CD4-positive, alpha-beta memory T cell (primary cell): ENCODE data around the gene TM4SF1. TPM values are rescaled to one million over a fixed set of nuclear protein-coding genes. Genes with fewer than 3 reads are reported as not detected.

ENCODE experiments used
- CTCF ChIA-PET: fragments of 350-600 bp; sonication (Branson Sonifier 250); formaldehyde crosslinking; loops from one replicate; lab custom pipeline; 2021; ENCODE audit warnings: inconsistent platforms; ENCODE audit not compliant: partially characterized antibody; lab: Charles Lee
- POLR2A ChIA-PET: fragments of 350-600 bp; sonication (Branson Sonifier 250); formaldehyde crosslinking; loops from one replicate; lab custom pipeline; 2021; ENCODE audit not compliant: partially characterized antibody; lab: Charles Lee
- DNase-seq, 5 donors: peaks; one replicate each; pipeline versions ENCODE4 v3.0.0 to v3.0.0-alpha.2; 2020 to 2022; ENCODE audit warnings: mixed read lengths in 1 of 5
- H3K27ac ChIP-seq: one replicate; pipeline ENCODE4 v1.7.0; 2013; ENCODE audit warnings: low read depth, low read length
- H3K27me3 ChIP-seq: 2 replicates; pipeline ENCODE4 v1.7.0; 2013; ENCODE audit warnings: mild to moderate bottlenecking, low read length, moderate library complexity; ENCODE audit not compliant: insufficient read depth
- H3K36me3 ChIP-seq: 2 replicates; pipeline ENCODE4 v1.7.0; 2013; ENCODE audit warnings: mild to moderate bottlenecking, low read length, moderate library complexity; ENCODE audit not compliant: insufficient read depth
- H3K4me1 ChIP-seq: 2 replicates; pipeline ENCODE4 v1.7.0; 2013; ENCODE audit warnings: mild to moderate bottlenecking, low read length, moderate library complexity; ENCODE audit not compliant: insufficient read depth
- H3K4me3 ChIP-seq, 2 donors: one replicate each; pipeline ENCODE4 v1.7.0; 2013; ENCODE audit warnings: low read length in 2 of 2, mild to moderate bottlenecking in 1 of 2
- H3K9me3 ChIP-seq, 2 donors: one replicate each; pipeline ENCODE4 v1.7.0; 2013; ENCODE audit warnings: low read length in 2 of 2, control low read depth in 1 of 2; ENCODE audit not compliant: control insufficient read depth in 1 of 2
- H3K27ac Mint-ChIP-seq, 7 donors: one replicate each; pipeline ENCODE4 v1.8.0; 2020 to 2021; ENCODE audit warnings: mixed read lengths in 7 of 7, mild to moderate bottlenecking in 6 of 7, inconsistent platforms in 3 of 7, moderate library complexity in 3 of 7
- H3K27me3 Mint-ChIP-seq, 2 donors: one replicate each; pipeline ENCODE4 v1.8.0; 2020 to 2021; ENCODE audit warnings: mixed read lengths in 2 of 2
- H3K36me3 Mint-ChIP-seq, 2 donors: one replicate each; pipeline ENCODE4 v1.8.0; 2020 to 2021; ENCODE audit warnings: mixed read lengths in 2 of 2, inconsistent platforms in 1 of 2, mild to moderate bottlenecking in 1 of 2
- H3K4me1 Mint-ChIP-seq, 4 donors: one replicate each; pipeline ENCODE4 v1.8.0; 2020 to 2021; ENCODE audit warnings: mixed read lengths in 4 of 4, mild to moderate bottlenecking in 1 of 4
- H3K4me3 Mint-ChIP-seq, 8 donors: one replicate each; pipeline ENCODE4 v1.8.0; 2020 to 2021; ENCODE audit warnings: mixed read lengths in 8 of 8, mild to moderate bottlenecking in 7 of 8, moderate library complexity in 6 of 8, inconsistent platforms in 3 of 8
- H3K9me3 Mint-ChIP-seq, 8 donors: one replicate each; pipeline ENCODE4 v1.8.0; 2020 to 2021; ENCODE audit warnings: mixed read lengths in 8 of 8, mild to moderate bottlenecking in 5 of 8, inconsistent platforms in 3 of 8, moderate library complexity in 1 of 8
- intact Hi-C: fragments of 100-400 bp; cut with micrococcal nuclease; formaldehyde crosslinking; loops from one replicate; pipeline ENCODE4 v1.15.1; 2023
- polyA plus RNA-seq, 2 donors: library from polyadenylated mRNA; unstranded; fragments of 300-500 nt; fragmentation: Illumina TruSeq; gene quantifications; one replicate each; pipeline ENCODE4 v1.2.3, GENCODE V29; 2021
- total RNA-seq, 2 experiments: library from RNA; stranded (reverse); gene quantifications; one replicate each; pipeline ENCODE4 v1.2.3, GENCODE V29; 2021

The TM4SF1 gene
- total and polyA plus RNA-seq, 4 experiments from 2014 or later, result not detected

- Histone ChIP-seq H3K4me1 (no peaks in the 10 kb centered on the region), H3K4me3 (no peak overlapping the region), H3K9me3 (no peaks in the 10 kb centered on the region), H3K27me3 (no peaks in the 10 kb centered on the region), H3K36me3 (no peaks in the 10 kb centered on the region), H3K27ac (no peak overlapping the region)
- H3K9me3 Mint-ChIP-seq, result peaks cover 0 to 1% (median 0%) of the 10 kb centered on the region in 8 donors
- no peaks in the 10 kb centered on the region for H3K36me3 Mint-ChIP-seq
- peaks cover 9% of the 10 kb centered on the region in 2 donors for H3K27me3 Mint-ChIP-seq
- no peak for DNase-seq
- ChIA-PET POLR2A (no interaction called here), CTCF (interaction anchor here (0.6 to 1.6 kb wide), 5 partner anchors 8 to 499 kb away, joined by 3 to 4 read pairs (median 3); no protein-coding TSS in a partner anchor)
- H3K27ac Mint-ChIP-seq, result no peak overlapping the region
- intact Hi-C loops, result no loop called here
- H3K4me3 Mint-ChIP-seq, result no peak overlapping the region
- no peaks in the 10 kb centered on the region for H3K4me1 Mint-ChIP-seq
Observed at GRCh38 chr3:149356630-149357029, 20.8 kb downstream of the TM4SF1 start.

DNA sequence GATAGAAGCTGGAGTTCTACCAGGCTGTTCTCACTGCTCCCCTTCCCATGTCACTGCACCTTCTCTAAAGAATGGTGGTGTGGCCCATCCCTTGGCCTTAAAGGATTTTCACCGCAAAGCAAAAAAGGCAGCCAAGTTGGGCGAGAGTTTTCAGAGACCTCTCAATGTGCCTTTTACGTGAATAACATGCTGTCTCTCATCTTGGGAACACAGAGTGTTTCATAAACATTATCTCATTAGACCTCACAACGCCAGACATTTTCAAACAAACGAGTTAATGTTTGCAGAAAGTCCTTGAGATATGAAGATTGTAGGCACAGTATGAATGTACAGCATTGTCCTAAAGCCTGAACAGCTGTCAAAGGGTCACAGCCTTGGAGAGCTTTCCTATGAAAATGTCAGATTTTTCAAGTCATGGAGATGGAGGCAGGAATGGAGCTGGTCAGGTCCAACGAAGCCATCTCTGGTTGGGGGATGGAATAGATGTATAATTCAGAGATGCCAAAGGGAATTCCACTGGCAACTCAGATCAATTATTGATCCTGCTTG is 21.3 kb downstream of the TM4SF1 start:
- Mint-ChIP-seq H3K4me3 (no peak overlapping the region), H3K36me3 (no peaks in the 10 kb centered on the region), H3K27me3 (peaks cover 4 to 11% of the 10 kb centered on the region in 2 donors), H3K9me3 (peaks cover 0 to 1% (median 0%) of the 10 kb centered on the region in 8 donors), H3K4me1 (no peaks in the 10 kb centered on the region), H3K27ac (no peak overlapping the region)
- POLR2A ChIA-PET, result no interaction called here
- no peaks in the 10 kb centered on the region for H3K27me3 ChIP-seq
- no peak overlapping the region for H3K4me3 ChIP-seq
- H3K4me1 ChIP-seq, result no peaks in the 10 kb centered on the region
- intact Hi-C loops, result no loop called here
- H3K36me3 ChIP-seq, result no peaks in the 10 kb centered on the region
- CTCF ChIA-PET, result interaction anchor here (0.6 to 1.6 kb wide), 4 partner anchors 8 to 498 kb away, joined by 3 to 4 read pairs (median 3); no protein-coding TSS in a partner anchor
- no peak for DNase-seq
- H3K9me3 ChIP-seq, result no peaks in the 10 kb centered on the region
- H3K27ac ChIP-seq, result no peak overlapping the region

GRCh38 chr3:149353581-149354184 is 23.8 kb downstream of the TM4SF1 start:
- Histone ChIP-seq H3K27me3 (no peaks in the 10 kb centered on the region), H3K9me3 (no peaks in the 10 kb centered on the region), H3K27ac (no peak overlapping the region), H3K4me3 (no peak overlapping the region), H3K36me3 (no peaks in the 10 kb centered on the region), H3K4me1 (no peaks in the 10 kb centered on the region)
- Mint-ChIP-seq H3K4me1 (no peaks in the 10 kb centered on the region), H3K9me3 (peaks cover 0 to 1% (median 0%) of the 10 kb centered on the region in 8 donors), H3K36me3 (no peaks in the 10 kb centered on the region), H3K27ac (no peak overlapping the region), H3K27me3 (peaks cover 11 to 13% of the 10 kb centered on the region in 2 donors), H3K4me3 (no peak overlapping the region)
- POLR2A ChIA-PET, result no interaction called here
- CTCF ChIA-PET, result interaction anchor here (1.2 to 2.7 kb wide), 4 partner anchors 10 to 173 kb away, joined by 3 to 7 read pairs (median 6); no protein-coding TSS in a partner anchor
- DNase-seq, result no peak
- intact Hi-C loops, result no loop called here

DNA sequence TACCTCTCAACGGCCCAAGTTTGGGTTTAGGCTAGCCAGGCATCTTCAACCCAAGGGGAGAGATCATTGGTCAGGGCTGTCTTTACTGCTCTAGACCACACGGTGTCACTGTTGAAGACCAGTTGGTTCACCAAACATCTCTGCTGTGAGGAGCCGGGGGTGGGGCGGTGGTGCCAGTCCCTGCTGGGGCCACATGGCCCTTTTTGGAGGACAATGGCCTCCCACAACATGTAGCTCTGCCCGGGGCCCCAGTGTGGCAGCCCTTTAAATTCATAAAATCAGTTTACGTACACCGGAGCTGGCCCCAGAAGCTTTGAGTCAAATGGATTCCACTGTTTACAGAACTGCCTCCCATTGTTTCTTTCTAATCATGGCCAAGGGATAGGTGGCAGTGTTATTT is 24.9 kb downstream of the TM4SF1 start:
- intact Hi-C loops, result no loop called here
- POLR2A ChIA-PET, result no interaction called here
- peak in 4 of 5 donors; percentile 2 to 7 (median 3) for DNase-seq

GRCh38 chr3:149343951-149344350 is 33.5 kb downstream of the TM4SF1 start:
- Histone ChIP-seq H3K9me3 (no peaks in the 10 kb centered on the region), H3K27me3 (no peaks in the 10 kb centered on the region), H3K27ac (no peak overlapping the region), H3K36me3 (no peaks in the 10 kb centered on the region), H3K4me3 (no peak overlapping the region), H3K4me1 (no peaks in the 10 kb centered on the region)
- no peak overlapping the region for H3K4me3 Mint-ChIP-seq
- ChIA-PET POLR2A (no interaction called here), CTCF (interaction anchor here (0.7 to 2.0 kb wide), 5 partner anchors 11 to 388 kb away, joined by 3 to 7 read pairs (median 5); no protein-coding TSS in a partner anchor)
- DNase-seq, result peak in 1 of 5 donors; percentile 6
- no peak overlapping the region for H3K27ac Mint-ChIP-seq
- intact Hi-C loops, result loop anchor here (5.0 kb wide), 1 partner anchor 222 kb away; no protein-coding TSS in a partner anchor
- H3K27me3 Mint-ChIP-seq, result peaks cover 13 to 19% of the 10 kb centered on the region in 2 donors
- peaks cover 0 to 1% (median 0%) of the 10 kb centered on the region in 8 donors for H3K9me3 Mint-ChIP-seq
- H3K4me1 Mint-ChIP-seq, result peaks cover 0 to 3% (median 1%) of the 10 kb centered on the region in 4 donors
- H3K36me3 Mint-ChIP-seq, result no peaks in the 10 kb centered on the region

More for the DNA sequence above, 24.9 kb downstream of the TM4SF1 start:
- Histone ChIP-seq H3K4me1 (no peaks in the 10 kb centered on the region), H3K9me3 (no peaks in the 10 kb centered on the region), H3K36me3 (no peaks in the 10 kb centered on the region), H3K27me3 (no peaks in the 10 kb centered on the region), H3K27ac (no peak overlapping the region), H3K4me3 (no peak overlapping the region)
- Mint-ChIP-seq H3K4me3 (no peak overlapping the region), H3K27ac (no peak overlapping the region), H3K27me3 (peaks cover 10 to 19% of the 10 kb centered on the region in 2 donors), H3K4me1 (no peaks in the 10 kb centered on the region), H3K9me3 (peaks cover 0 to 1% (median 0%) of the 10 kb centered on the region in 8 donors), H3K36me3 (no peaks in the 10 kb centered on the region)
- CTCF ChIA-PET, result interaction anchor here (1.2 to 1.3 kb wide), 2 partner anchors 11 to 174 kb away, joined by 3 to 5 read pairs; no protein-coding TSS in a partner anchor

DNA sequence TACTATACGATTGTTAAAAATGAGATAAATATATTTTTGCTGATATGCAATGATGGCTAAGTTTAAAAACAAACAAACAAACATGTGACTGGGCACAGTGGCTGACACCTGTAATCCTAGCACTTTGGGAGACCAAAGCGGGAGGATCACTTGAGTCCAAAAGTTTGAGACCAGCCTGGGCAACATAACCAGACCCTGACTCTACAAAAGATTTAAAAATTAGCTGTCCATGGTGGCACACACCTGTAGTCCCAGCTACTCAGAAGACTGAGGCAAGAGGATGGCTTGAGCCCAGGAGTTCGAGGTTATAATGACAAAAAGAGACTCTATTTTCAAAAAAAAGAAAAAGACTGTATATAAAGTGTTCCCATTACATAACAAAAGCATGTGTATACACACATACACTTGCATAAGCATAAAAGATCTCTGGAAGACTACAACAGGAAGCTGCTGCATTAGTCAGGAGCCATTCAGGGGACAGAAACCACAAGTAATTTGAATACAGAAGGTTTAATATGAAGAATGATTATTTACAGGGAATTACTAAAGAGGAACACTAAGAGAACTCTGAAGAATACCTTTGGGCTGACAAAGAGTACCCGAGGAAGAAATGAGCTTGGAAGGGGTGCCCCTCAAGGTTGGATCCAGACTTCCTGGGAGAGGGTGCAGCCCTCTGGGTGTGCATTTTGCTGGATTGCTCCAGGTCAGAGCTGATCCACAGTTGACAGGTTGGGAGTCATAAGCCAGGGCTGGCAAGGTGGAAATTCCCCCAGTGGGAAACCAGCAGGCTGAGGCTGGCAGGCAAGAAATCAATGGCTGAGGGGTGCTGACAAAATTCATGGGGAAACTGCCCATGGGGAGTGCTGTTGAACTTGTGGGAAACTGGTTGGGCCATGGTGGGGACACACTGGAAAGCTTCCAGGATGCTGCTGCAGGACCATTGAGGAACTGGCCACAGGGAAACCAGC is 34.8 kb downstream of the TM4SF1 start:
- H3K36me3 ChIP-seq, result no peaks in the 10 kb centered on the region
- ChIA-PET CTCF (interaction anchor here (1.5 to 2.0 kb wide), 3 partner anchors 11 to 387 kb away, joined by 4 to 7 read pairs (median 5); no protein-coding TSS in a partner anchor), POLR2A (no interaction called here)
- no peak overlapping the region for H3K4me3 ChIP-seq
- H3K27me3 ChIP-seq, result no peaks in the 10 kb centered on the region
- no peak overlapping the region for H3K4me3 Mint-ChIP-seq
- H3K27ac Mint-ChIP-seq, result no peak overlapping the region
- peaks cover 0 to 3% (median 1%) of the 10 kb centered on the region in 4 donors for H3K4me1 Mint-ChIP-seq
- peaks cover 9 to 15% of the 10 kb centered on the region in 2 donors for H3K27me3 Mint-ChIP-seq
- no peak for DNase-seq
- no peaks in the 10 kb centered on the region for H3K4me1 ChIP-seq
- H3K9me3 ChIP-seq, result no peaks in the 10 kb centered on the region
- peaks cover 0 to 1% (median 0%) of the 10 kb centered on the region in 8 donors for H3K9me3 Mint-ChIP-seq
- intact Hi-C loops, result loop anchor here (5.0 kb wide), 1 partner anchor 220 kb away; no protein-coding TSS in a partner anchor
- no peaks in the 10 kb centered on the region for H3K36me3 Mint-ChIP-seq
- H3K27ac ChIP-seq, result no peak overlapping the region
